ENCODE data around the gene PCF11.

The PCF11 gene

DNA sequence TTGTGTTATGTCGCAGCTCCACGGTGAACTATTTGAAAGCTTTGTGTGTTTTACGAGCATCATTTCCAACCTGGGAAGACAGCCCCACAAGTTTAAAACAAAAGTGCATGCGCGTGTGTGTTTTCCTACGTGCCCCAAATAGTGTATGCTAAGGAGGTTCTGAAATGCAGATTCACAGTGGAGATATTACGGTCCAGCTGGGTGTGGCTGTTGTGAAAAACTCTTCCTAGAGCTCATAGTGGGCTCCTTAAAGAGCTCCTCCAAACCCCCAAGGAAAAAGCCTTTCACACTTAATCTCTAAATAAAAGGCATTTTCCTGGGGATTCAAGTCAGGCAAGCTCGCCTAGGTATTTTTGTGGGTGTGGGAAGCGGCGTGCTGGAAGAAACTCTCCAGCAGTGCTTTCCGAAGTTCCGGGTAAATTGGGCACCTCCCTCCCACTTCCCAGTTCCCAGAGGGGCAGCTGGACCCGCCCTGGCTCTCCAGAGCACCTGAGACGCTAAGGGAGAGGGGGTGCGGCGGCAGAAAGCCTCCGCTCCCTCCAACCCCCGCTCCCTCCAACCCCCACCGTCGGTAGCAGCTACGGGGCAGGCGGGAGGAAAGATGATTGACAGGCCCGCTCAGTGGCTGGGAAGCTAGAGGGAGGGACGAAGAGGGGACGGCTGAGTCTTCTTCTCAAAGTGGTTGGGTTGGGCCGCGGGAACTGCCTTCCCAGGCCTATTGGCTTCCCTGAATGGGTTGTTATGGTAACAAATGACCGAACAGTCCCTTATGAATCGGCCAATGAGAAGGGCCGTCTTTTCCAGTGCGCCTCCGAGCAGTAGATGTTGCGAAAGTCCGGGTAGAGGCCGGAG is 561 bp upstream of the PCF11 start:
- DNase-seq: peak; percentile 97

DNA sequence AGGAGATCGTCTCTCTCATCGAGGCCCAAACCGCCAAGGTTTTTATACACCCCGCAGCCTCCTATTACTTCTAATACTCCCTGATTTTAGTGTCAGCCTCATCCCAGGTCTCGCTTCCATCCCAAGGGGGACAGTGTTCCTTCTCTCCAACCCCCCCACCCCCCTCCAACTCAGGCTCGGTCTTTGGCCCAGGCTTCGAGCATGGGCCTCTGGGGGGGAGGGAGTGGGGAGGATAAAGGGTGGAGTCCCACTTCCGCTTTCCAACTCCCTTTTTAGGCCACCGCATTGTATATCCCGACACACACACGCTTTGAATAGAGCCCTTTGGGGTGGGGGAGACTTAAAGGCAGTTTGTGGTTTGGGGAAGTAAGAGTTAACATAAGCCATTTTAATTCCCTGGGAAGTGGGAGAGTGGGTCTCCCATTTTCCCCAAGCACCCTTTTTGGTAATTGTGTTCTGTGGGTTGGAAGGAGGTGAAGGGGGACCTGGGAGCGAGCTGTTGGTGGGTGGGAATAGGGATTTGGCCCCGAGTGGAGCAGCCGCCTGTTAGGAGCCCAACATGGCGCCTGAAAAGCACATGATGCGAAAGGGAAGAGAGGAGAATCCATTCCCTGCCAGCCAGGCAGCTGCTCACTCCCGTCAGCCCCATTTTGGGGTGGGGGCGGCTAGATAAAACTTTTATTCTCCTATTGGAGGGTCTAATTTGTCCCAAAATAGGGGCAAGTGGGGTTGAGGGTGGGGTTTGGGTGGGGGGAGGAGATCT is 844 bp downstream of the PCF11 start:
- DNase-seq: peak; percentile 46

DNA sequence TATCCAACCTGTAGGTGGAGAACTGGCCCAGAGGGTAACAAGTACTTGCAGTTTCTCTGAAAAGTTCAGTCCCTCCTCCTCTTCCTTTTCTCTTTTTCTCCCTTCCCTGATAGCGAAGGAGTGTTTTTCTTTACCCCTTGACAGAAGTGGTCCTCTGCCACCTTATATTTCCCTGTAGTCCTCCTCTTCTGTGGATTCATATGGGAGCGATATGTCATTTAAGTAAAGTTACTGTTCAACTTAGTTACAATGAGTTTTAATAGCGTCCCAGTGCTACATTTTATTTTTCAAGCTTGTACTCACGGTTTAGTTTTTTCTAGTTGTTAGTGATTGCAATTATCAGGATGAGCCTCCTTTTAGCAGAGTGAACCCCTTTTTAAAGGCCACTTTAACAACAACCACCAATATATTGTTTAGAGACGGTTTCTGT is 1.4 kb downstream of the PCF11 start:
- no peak for DNase-seq

DNA sequence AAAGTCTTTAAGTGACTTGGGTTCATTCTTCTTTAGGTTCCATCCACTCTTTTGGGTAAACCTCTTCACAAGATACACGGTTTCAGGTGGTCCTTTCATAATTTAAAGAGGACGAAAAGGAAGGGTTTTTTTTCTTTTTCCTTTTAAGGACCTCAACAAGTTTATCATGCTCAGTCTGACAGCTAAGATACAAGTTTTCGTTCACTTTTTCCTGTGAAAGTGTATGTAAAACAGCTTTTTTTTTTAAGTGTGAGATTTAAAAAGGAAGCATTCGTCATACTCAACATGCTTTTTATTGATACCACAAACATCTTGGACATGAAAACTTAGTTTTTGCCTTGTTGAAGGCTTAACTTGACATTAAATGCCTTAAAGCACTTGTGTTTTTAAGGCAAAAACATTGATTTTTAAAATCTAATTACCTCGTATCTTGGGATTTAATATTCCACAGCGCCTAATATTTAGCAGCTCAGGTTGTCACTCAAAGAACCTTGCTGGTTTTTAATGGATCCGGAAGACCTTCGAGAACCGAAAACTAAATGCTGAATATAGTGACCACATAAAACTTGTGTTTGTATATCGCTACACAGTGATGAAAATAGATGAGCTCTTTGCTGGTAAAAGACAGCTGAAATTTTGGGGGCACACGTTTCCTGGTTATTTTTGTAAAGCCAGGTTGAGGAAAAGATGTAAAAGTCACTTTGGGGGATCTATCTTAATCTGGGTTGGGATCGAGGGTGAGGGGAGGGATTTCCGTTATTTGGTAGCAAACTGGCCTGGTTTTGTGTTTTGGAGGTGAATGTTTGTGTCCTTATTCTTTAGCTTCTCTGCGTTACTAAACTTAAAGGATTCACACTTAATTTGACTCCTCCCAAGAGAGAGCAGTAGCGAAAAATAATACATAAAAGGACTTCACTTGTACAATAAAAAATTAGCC is 2.3 kb downstream of the PCF11 start:
- DNase-seq: no peak

DNA sequence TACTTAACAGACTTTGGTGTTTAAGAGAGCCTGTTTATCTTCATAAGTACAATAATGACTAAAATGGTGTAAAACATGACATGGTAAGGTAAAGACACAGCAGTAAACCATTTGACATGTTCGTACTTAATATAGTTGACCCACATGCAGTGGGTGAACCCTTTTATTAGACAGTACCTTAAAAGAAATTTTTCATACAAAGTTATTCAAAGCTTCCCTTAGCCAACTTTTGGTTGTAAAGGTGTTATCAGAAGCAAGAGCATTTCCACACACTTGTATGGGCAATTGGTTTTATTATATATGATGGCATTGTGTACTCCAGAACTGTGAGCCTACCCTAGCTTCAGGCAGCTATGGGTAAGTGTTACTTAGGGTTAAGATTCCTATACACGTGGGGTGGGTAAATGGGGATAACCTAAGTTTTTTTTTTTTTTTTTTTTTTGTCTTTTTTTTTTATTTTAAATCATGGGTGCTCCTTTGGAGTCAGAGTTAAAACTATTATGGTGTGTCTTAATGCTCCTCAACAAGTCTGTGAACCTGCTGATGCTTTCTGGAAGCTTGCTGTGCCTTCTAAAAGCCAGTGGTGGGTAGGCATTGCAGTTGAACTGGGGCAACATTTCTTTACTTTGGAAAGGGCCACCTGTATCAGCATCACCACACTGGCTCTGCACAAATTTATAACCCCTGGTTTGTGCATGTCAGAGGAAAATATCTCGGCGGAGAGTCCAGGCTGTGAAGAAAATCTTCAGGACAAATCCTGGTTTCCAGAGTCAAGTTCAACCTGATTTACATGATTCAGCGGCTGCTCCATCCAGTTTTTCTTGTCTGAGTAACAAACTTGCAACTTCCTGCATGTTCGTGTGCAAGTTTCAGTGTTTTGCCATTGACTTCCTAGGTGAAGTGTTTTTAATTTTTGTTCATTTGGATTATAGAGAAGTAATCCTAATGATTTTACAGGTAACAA is 3.3 kb downstream of the PCF11 start:
- DNase-seq: no peak

DNA sequence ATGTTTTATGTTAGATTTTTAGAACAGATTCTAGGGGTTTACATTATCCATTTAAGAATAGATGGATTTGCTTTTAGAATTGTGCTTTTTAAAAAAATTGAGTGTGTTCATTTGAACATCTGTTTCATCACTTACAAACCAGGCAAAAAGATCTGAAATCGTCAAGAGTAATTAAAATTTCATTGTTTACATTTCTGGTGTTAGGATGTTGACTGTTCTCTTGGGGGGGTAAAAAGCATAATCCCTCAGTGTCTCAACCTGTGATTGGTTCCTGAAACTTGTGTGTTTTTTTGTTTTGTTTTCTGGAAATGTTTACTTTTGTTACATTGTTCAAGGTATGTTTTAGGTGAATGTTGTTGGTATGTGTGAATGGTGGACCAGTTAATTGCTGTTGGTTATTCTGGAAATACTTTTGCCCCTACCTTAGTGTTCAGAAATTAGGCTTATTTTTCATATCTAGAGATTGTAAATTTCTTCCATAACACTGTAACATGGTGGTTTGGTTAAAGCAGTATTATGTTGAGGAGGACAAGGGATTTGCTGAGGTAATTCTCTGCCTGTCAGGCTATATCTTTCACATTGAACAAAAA is 4.8 kb downstream of the PCF11 start:
- DNase-seq: no peak

DNA sequence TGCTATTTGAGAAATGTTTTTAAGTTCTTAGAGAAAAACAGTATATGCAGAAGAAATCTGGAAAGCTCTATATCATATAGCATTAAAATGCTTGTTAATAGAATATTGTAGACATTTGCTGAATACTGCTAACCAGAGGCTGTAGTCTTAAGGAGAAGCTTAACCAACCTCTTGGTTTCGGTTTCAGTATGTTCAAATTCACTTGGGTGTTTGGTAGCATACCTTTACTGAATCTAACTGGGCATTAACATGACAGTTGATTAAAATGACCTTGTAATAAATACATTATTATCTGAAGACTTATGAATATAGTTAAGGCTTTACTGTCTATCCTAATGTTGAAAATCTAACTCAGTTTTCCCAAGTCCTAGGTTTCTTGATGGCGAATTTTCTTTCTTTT is 5.4 kb downstream of the PCF11 start:
- DNase-seq: no peak

DNA sequence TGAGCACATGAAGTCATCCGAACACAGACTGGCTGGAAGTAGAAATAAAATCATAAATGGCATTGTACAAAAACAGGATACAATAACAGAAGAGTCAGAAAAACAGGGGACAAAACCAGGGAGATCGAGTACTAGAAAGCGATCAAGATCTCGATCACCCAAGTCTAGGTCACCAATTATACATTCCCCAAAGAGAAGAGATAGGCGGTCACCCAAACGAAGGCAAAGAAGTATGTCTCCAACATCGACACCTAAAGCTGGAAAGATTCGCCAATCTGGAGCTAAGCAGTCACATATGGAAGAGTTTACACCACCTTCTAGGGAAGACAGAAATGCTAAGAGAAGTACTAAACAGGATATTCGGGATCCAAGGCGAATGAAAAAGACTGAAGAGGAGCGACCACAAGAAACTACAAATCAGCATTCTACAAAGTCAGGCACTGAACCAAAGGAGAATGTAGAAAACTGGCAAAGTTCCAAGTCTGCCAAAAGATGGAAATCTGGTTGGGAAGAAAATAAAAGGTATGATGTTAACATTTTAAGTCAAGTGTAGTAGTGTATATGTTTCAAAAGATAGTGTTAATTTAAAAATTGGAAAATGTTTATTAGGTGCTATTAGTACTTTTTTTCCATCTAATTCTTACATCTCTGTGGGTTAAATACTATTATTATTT is 9.4 kb downstream of the PCF11 start:
- no peak for DNase-seq

DNA sequence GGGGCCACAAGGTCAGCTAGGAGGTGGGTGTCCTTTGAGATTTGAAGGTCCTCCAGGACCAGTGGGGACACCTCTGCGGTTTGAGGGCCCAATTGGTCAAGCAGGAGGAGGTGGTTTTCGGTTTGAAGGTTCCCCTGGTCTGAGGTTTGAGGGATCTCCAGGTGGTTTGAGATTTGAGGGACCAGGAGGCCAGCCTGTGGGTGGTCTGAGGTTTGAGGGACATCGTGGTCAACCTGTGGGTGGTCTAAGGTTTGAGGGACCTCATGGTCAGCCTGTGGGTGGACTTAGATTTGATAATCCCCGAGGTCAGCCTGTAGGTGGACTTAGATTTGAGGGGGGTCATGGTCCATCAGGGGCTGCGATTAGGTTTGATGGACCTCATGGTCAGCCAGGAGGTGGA is 11.8 kb downstream of the PCF11 start:
- DNase-seq: no peak

DNA sequence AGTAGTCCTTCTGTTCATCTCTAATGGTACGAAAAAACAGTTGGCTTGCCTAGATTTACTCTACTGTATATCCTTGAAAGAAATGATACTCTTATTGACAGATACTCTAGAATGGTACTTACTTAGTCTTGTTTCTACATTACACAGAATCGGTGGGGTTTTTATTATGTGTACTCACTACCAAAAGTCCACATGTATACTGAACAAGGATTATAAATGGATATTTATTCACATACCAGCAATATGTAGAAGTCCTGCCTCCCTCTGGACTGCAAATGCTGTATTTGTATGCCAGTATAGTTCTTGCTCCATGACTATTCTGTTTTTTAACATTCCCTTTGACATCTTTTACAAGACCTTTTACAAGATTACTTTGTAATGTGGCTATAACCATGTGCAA is 13.9 kb downstream of the PCF11 start:
- no peak for DNase-seq

DNA sequence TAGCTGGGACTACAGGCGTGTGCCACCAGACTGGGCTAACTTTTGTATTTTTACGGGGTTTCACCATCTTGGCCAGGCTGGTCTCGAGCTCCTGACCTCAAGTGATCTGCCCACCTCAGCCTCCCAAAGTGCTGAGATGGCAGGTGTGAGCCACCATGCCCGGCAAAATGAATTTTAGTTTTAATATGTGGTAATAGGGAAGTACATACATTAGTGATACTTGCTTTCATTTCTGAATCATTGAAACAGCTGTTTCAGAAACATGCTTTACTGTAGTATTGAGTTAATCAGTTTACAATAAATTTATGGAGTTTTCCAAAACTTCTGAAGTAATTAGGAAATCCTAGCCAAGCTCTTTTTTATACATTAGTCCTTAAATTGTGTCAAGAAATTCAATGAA is 15.6 kb downstream of the PCF11 start:
- DNase-seq: no peak

DNA sequence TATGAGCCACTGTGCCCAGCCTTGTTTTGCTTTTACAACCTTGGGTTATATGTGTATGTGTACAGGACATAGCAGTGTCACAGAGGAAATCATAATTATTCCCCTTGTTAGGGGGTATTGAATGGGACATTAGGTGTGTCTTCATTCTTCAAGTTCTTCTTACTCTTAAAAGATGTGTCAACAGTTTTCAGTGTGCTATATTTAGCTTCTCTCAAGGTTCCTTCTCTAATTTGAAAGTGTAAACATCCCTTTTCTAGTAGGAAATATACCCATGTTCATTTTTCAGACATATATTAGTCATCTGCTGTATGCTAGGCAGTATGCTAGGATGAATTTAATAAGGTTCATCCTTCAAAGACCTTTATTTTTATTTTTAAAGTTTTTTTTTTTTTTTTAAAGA is 17.1 kb downstream of the PCF11 start:
- DNase-seq: no peak

DNA sequence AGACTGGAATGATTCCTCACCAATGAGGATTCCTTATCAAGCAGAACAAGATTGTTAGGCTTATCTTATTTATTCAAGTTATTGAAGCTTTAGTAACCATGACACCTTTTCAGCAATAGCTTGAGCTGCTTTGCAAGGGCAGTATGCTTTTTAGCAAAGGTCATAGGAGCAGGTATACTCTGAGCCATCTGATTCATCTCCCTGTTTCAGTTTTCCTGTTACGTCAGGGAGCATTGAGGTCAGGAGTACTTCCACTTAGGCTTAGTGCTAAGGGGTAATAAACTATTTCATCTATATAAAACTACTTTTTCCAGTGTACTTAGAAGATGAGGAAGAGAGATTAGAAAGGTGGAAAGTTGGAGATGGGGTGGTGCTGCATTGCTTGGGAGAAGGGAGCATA is 18.9 kb downstream of the PCF11 start:
- no peak for DNase-seq

DNA sequence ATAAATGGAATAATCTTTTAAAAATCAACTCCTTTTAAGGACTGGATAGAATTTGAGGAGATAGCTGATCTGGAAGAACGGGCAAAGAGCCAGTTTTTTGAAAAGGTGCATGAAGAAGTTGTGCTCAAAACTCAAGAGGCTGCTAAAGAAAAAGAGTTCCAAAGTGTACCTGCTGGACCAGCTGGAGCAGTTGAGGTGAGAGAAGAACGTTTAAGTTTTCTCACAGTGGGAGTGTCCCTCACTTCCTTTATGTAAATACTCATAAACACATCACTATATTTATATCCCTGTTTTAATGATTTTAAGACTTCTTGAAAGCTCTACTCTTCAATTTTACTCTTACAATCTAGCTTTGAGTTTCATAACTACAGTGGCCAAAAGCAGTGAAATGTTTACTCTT is 24.9 kb downstream of the PCF11 start:
- DNase-seq: no peak

DNA sequence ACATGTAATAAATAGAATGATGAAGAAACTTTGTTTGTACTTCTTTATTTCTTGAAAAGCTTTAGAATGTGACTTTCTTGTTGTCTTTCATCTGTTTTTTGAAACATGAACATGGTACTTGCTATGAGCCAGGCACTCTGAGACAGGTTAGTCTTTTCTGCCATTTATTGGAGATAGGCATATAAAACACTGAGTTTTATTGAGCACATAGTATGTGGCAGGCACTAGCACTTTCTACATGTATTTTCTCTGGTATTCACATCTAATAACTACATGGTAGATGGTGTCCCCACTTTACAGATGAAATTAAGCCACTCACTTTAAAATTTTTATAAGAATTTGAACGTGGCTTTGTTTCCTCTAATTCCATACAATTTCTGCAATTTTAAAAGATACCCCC is 28.8 kb downstream of the PCF11 start:
- DNase-seq: no peak

DNA sequence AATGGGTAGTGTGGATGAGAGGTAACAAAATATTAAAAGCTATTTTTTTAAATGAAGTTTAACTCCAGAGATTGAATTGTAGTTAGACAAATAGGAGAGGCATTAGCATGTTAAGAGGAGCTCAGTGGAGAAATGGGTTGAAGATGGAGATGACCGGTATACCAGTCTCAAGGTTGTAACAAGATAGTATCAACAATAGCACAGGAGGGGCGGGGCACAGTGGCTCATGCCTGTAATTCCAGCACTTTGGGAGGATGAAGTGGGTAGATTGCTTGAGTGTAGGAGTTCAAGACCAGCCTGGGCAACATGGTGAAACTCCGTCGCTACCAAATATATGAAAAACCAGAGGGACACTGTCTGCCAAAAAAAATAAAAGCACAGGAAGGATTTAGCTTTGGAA is 30.5 kb downstream of the PCF11 start:
- no peak for DNase-seq

DNA sequence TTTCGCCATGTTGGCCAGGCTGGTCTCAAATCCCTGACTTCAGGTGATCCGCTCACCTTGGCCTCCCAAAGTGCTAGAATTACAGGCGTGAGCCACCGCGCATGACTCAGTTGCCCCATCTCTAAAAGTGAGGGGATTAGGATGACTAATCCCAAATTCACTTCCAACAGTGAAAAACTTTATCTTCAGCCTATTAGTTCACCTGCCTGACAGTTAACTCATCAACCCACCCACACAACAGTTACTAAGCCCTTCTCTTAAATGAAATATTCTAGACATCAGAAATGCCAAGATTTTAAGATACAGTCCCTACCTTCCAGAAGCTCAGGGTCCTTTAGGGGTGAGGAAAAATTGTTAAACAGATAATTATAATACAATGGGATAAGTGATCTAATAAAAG is 34.6 kb downstream of the PCF11 start:
- no peak for DNase-seq

DNA sequence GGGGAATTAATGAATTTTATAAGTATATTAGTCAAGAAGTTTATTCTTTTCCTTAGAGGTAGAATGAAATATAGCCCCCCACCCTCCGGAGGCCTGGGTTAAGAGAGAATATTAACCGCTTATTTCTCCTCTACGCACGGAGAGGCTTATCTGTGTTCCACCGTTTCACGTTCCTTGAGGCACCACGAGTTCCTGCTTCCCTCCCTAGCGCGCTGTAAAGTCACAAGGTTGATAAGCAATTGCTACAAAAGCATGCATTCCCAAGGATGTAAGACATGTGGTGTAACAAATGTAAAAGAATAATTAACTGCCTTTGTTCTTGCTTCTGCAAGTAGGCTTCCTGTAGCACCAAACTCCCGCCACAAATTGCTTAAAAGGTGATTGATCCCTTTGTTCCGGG is 35.1 kb downstream of the PCF11 start:
- no peak for DNase-seq

DNA sequence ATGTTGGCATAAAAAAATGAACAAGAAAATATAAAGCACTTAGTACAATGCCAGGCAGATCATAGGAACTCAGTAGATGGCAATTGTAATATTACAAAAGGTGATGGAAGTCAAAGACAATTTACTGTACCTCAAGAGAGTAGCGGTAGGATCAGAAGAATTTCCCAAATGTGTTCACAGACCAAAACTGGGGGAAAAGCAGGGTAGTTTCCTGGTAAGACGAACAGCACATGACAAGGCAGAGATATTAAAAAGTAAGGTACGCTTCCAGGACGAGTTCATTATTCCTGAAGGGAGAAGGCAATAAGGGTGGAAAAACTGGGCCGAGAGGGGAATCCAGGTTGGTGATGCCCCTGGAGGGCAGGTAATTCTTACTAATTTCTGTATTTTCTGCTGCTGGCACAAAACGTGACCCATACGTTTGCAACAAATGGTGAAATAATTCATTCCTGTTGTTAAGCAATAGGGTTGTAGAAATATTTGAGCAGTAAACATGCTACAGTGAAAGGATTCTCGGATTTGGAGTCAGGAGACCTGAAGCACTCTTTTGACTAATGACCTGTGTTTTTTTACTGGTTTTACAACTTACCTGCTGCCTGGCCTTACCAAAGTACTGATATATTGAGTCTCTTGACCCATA is 35.8 kb downstream of the PCF11 start:
- no peak for DNase-seq

Measured in activated naive CD4-positive, alpha-beta T cell treated with anti-CD3 and anti-CD28 coated beads, Interleukin-2, amount 50 U/mL, for 16 hours (primary cell).